ENCODE results near the gene UHMK1.
"Not testable (repeated sequence)": the region's sequence is repeated elsewhere in the genome, so short reads cannot be mapped to it uniquely, and the experiment has no call there.

The UHMK1 gene

DNA sequence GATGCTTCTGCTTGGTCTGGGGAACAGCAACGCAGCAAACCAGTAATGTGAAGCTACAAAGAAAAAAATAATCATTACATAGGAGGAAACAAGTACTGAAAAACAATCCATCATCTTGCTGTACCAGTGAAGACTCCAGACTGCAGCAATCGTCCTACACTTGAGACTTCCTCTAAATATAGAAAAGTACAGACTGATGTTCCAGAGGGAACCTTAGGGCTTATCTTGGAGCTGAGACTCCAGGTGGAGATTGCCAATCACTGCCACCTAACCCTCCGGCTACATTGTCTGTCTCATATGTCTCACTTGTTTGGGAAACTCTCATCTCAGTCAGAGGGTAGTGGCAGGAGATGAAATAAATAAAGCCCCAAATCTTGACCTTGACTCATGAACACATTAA, 9.4 kb upstream of the UHMK1 start:
- DNase-seq (ENCODE audit: low read depth), result no peak
- TF ChIP-seq, protein P1, sequence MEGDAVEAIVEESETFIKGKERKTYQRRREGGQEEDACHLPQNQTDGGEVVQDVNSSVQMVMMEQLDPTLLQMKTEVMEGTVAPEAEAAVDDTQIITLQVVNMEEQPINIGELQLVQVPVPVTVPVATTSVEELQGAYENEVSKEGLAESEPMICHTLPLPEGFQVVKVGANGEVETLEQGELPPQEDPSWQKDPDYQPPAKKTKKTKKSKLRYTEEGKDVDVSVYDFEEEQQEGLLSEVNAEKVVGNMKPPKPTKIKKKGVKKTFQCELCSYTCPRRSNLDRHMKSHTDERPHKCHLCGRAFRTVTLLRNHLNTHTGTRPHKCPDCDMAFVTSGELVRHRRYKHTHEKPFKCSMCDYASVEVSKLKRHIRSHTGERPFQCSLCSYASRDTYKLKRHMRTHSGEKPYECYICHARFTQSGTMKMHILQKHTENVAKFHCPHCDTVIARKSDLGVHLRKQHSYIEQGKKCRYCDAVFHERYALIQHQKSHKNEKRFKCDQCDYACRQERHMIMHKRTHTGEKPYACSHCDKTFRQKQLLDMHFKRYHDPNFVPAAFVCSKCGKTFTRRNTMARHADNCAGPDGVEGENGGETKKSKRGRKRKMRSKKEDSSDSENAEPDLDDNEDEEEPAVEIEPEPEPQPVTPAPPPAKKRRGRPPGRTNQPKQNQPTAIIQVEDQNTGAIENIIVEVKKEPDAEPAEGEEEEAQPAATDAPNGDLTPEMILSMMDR (conservative IDR thresholded peaks at IDR 0.05; ENCODE audit: control insufficient read depth, insufficient read depth, low read depth, low read length), result no peak

DNA sequence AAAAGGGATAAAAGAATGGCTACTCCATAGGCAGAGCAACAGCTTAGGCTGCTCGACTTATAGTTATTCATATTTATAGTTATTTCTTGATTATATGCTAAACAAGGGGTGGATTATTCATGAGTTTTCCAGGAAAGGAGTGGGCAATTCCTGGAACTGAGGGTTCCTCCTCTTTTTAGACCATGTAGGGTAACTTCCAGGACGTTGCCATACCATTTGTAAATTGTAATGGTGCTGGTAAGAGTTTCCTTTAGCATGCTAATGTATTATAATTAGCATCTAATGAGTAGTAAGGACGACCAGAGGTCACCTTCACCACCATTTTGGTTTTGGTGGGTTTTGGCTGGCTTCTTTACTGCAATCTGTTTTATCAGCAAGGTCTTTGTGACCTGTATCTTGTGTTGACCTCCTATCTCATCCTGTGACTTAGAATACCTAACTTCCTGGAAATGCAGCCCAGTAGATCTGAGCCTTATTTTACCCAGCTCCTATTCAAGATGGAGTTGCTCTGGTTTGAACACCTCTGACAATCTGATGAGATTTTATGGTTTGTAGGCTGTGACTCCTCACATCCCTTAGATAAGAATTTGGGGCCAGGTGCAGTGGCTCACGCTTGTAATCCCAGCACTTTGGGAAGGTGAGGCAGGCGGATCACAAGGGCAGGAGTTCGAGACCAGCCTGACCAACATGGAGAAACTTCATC, 1.9 kb upstream of the UHMK1 start:
- H3K4me3 ChIP-seq (ENCODE audit: control insufficient read depth, low read depth, low read length); DNase-seq (ENCODE audit: low read depth): not testable (repeated sequence)

More for the DNA sequence above, 9.4 kb upstream of the UHMK1 start:
- no peak overlapping the region for H3K4me3 ChIP-seq (ENCODE audit: control insufficient read depth, low read depth, low read length)

DNA sequence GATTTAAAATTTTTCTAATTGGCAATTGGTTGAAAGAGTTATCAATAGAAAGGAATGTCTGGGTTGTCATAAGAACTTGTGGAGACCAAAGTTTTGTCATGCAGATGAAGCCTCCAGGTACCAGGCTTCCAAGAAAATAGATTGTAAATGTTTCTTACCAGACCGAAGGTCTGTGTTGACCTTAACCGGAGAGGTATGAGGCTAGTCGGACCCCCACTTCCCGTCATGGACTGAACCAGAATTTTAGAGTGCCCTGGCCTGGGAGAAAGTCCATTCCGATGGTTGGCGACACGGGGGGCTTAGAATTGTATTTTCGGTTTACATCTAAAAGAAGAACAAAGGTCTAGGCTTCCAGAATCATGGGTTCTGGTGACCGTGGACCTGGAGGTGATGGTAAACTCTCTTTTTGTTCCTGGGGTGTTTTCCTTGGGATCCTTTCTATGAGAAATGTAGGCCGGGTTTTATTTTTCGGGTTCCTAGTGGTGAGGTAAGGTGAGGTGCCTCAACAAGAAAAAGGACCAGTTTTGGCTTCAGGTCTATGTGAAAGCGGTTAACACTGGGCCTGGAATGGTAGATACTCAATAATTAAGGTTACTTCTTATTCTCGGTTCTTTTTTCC, 405 bp upstream of the UHMK1 start:
- DNase-seq (ENCODE audit: low read depth), result no peak
- TF ChIP-seq, protein P1 (conservative IDR thresholded peaks at IDR 0.05; ENCODE audit: control insufficient read depth, insufficient read depth, low read depth, low read length), result no peak
- H3K4me3 ChIP-seq (ENCODE audit: control insufficient read depth, low read depth, low read length), result peak overlapping the region; percentile 96

DNA sequence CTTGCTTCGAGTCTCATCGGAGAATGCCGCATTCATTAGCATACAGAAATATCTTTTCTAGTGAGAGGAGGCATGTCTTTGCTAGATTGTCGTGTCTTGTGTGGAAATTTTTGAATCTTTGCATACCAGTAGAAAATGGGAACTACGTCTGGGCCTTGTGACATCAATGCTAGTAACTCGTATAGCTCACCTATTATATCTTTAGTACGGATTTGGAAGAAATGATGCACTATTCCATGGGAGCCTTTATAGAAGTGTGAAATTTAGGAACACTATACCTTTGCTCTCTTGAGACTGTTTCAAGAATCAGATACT, 835 bp downstream of the UHMK1 start:
- TF ChIP-seq, protein P1 (conservative IDR thresholded peaks at IDR 0.05; ENCODE audit: control insufficient read depth, insufficient read depth, low read depth, low read length), result no peak
- peak; percentile 8 for DNase-seq (ENCODE audit: low read depth)
- peak overlapping the region; percentile 96 for H3K4me3 ChIP-seq (ENCODE audit: control insufficient read depth, low read depth, low read length)

DNA sequence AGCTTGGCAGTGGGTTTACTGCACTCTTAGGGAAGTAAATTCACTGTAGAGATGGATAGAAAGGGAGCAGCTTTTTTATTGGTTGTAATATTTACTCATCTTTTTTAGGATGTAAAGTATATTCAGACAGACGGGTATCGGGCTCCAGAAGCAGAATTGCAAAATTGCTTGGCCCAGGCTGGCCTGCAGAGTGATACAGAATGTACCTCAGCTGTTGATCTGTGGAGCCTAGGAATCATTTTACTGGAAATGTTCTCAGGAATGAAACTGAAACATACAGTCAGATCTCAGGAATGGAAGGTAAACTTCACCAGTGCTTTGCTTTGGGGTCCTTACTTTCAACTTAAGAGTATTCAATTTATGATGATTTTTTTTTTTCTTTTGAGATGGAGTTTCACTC, 3.2 kb downstream of the UHMK1 start:
- TF ChIP-seq, protein P1 (conservative IDR thresholded peaks at IDR 0.05; ENCODE audit: control insufficient read depth, insufficient read depth, low read depth, low read length), result no peak
- H3K4me3 ChIP-seq (ENCODE audit: control insufficient read depth, low read depth, low read length), result no peak overlapping the region
- peak; percentile 29 for DNase-seq (ENCODE audit: low read depth)

DNA sequence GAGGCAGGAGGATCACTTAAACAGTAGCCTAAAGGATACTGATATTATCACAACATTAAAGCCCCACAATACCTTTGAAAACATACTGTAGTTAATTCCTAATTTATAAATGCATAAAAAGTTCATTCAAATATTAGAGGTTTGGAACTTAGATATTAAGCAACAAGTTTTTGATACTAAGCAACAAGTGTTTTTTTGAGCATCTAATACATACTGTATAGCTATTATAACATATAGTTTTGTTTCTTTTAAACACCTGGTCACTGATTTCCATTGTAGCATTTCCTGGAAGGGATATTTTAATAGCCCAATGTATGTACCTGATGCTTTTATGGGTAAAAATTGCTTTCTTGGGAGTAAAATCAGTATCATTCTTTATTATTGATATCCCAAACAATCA, 4.5 kb downstream of the UHMK1 start:
- no peak for DNase-seq (ENCODE audit: low read depth)
- no peak overlapping the region for H3K4me3 ChIP-seq (ENCODE audit: control insufficient read depth, low read depth, low read length)
- TF ChIP-seq, protein P1 (conservative IDR thresholded peaks at IDR 0.05; ENCODE audit: control insufficient read depth, insufficient read depth, low read depth, low read length), result no peak

DNA sequence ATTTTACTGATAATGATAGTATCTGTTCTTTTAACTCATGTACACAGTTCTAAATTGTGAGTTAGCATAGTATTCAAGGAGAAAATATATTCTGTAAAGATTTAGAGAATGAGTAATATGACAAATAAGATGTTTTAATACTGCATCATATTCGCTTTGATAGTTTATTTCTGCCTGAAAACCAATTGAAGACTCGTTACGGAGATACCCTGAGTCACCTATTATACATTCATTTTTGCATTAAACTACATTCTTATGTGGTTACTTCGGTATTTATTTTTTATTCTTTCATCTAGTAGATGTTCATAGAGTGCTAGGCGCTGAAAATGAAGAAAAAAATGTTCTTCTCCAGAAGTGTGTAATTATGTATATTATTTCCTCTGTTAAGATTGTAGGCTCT, 5.3 kb downstream of the UHMK1 start:
- TF ChIP-seq, protein P1 (conservative IDR thresholded peaks at IDR 0.05; ENCODE audit: control insufficient read depth, insufficient read depth, low read depth, low read length), result no peak
- peak; percentile 75 for DNase-seq (ENCODE audit: low read depth)
- no peak overlapping the region for H3K4me3 ChIP-seq (ENCODE audit: control insufficient read depth, low read depth, low read length)

Measured in fibroblast of mammary gland (primary cell).